H9 (cell line): ENCODE results near the gene ALG11. TPM values are rescaled to one million over a fixed set of nuclear protein-coding genes. Genes with fewer than 3 reads are reported as not detected.
"Not testable (repeated sequence)": the region's sequence is repeated elsewhere in the genome, so short reads cannot be mapped to it uniquely, and the experiment has no call there.

ENCODE experiments used
- DNase-seq: peaks from one replicate; pipeline ENCODE4 v3.0.0-alpha.2; 2017
- H2AFZ ChIP-seq: one replicate; pipeline ENCODE4 v1.6.1; 2013; ENCODE audit warnings: mild to moderate bottlenecking, low read length, control low read depth, moderate library complexity
- H2AK5ac ChIP-seq: 2 replicates; pipeline ENCODE4 v1.6.1; 2013; ENCODE audit warnings: low read length, control low read depth, mixed read lengths; ENCODE audit not compliant: insufficient read length
- H2BK120ac ChIP-seq: one replicate; pipeline ENCODE4 v1.6.1; 2013; ENCODE audit warnings: low read depth, mild to moderate bottlenecking, low read length, control low read depth, inconsistent platforms; ENCODE audit not compliant: poor library complexity, severe bottlenecking
- H2BK12ac ChIP-seq: 2 replicates; pipeline ENCODE4 v1.6.1; 2013; ENCODE audit warnings: low read length, control low read depth, mixed read lengths, low read depth; ENCODE audit not compliant: insufficient read length
- H2BK15ac ChIP-seq: 2 replicates; pipeline ENCODE4 v1.6.1; 2013; ENCODE audit warnings: low read depth, low read length, control low read depth
- H2BK20ac ChIP-seq: one replicate; pipeline ENCODE4 v1.6.1; 2013; ENCODE audit warnings: low read depth, mild to moderate bottlenecking, low read length, control low read depth, inconsistent platforms; ENCODE audit not compliant: poor library complexity, severe bottlenecking
- H2BK5ac ChIP-seq: 2 replicates; pipeline ENCODE4 v1.6.1; 2013; ENCODE audit warnings: low read length, control low read depth, mixed read lengths; ENCODE audit not compliant: insufficient read length
- H3K14ac ChIP-seq: 2 replicates; pipeline ENCODE4 v1.6.1; 2013; ENCODE audit warnings: low read length, control low read depth; ENCODE audit not compliant: insufficient read depth
- H3K18ac ChIP-seq: 2 replicates; pipeline ENCODE4 v1.6.1; 2013; ENCODE audit warnings: low read depth, mild to moderate bottlenecking, mixed read lengths, low read length, control low read depth; ENCODE audit not compliant: insufficient read length
- H3K23ac ChIP-seq: 2 replicates; pipeline ENCODE4 v1.6.1; 2013; ENCODE audit warnings: low read length, control low read depth, mixed read lengths, low read depth; ENCODE audit not compliant: insufficient read length
- H3K23me2 ChIP-seq: 2 replicates; pipeline ENCODE4 v1.6.1; 2013; ENCODE audit warnings: low read depth, mild to moderate bottlenecking, mixed read lengths, low read length, control low read depth; ENCODE audit not compliant: insufficient read length, poor library complexity, severe bottlenecking
- H3K27ac ChIP-seq: 2 replicates; pipeline ENCODE4 v1.5.1; 2013; ENCODE audit warnings: low read length, control low read depth, mixed read lengths, low read depth; ENCODE audit not compliant: insufficient read length
- H3K27me3 ChIP-seq: 2 replicates; pipeline ENCODE4 v1.6.1; 2013; ENCODE audit warnings: low read length, control low read depth, inconsistent platforms; ENCODE audit not compliant: insufficient read depth
- H3K4ac ChIP-seq: 2 replicates; pipeline ENCODE4 v1.6.1; 2013; ENCODE audit warnings: low read depth, mild to moderate bottlenecking, control low read depth, inconsistent platforms, low read length, moderate library complexity
- H3K4me1 ChIP-seq: 2 replicates; pipeline ENCODE4 v1.6.1; 2013; ENCODE audit warnings: low read length, control low read depth, inconsistent platforms; ENCODE audit not compliant: insufficient read depth
- H3K4me2 ChIP-seq: 2 replicates; pipeline ENCODE4 v1.6.1; 2013; ENCODE audit warnings: low read length, control low read depth, mixed read lengths; ENCODE audit not compliant: insufficient read length, insufficient read depth
- H3K56ac ChIP-seq: 2 replicates; pipeline ENCODE4 v1.6.1; 2013; ENCODE audit warnings: low read depth, mild to moderate bottlenecking, mixed read lengths, low read length, control low read depth; ENCODE audit not compliant: insufficient read length
- H3K79me1 ChIP-seq: 2 replicates; pipeline ENCODE4 v1.6.1; 2013; ENCODE audit warnings: low read depth, mild to moderate bottlenecking, moderate library complexity, low read length, control low read depth, inconsistent platforms; ENCODE audit not compliant: insufficient read depth, poor library complexity, severe bottlenecking
- H3K79me2 ChIP-seq: 2 replicates; pipeline ENCODE4 v1.6.1; 2013; ENCODE audit warnings: low read length, control low read depth, inconsistent platforms; ENCODE audit not compliant: insufficient read depth
- H3K9ac ChIP-seq: 2 replicates; pipeline ENCODE4 v1.6.1; 2013; ENCODE audit warnings: low read length, control low read depth, mixed read lengths; ENCODE audit not compliant: insufficient read length; ENCODE audit errors: extremely low read depth
- H3K9me3 ChIP-seq: one replicate; pipeline ENCODE4 v1.6.1; 2013; ENCODE audit warnings: low read depth, low read length, inconsistent platforms; ENCODE audit not compliant: control insufficient read depth
- H3T11ph ChIP-seq: one replicate; pipeline ENCODE4 v1.6.1; 2013; ENCODE audit warnings: mild to moderate bottlenecking, low read length, control low read depth, inconsistent platforms
- H4K20me1 ChIP-seq: one replicate; pipeline ENCODE4 v1.6.1; 2013; ENCODE audit not compliant: control insufficient read depth, insufficient read length, insufficient read depth
- H4K5ac ChIP-seq: 2 replicates; pipeline ENCODE4 v1.6.1; 2013; ENCODE audit warnings: low read depth, mild to moderate bottlenecking, mixed read lengths, low read length, control low read depth; ENCODE audit not compliant: insufficient read length
- H4K8ac ChIP-seq: replicated peaks from 2 replicates; pipeline ENCODE4 v1.6.1; 2013; ENCODE audit warnings: low read length, control low read depth, mixed read lengths, low read depth; ENCODE audit not compliant: insufficient read length
- H4K91ac ChIP-seq: 2 replicates; pipeline ENCODE4 v1.6.1; 2013; ENCODE audit warnings: low read depth, mild to moderate bottlenecking, moderate library complexity, mixed read lengths, low read length, control low read depth; ENCODE audit not compliant: insufficient read length
- H3K27ac Mint-ChIP-seq, 3 experiments: 2 replicates in 2 of 3; 3 replicates in 1 of 3; pipeline ENCODE4 v1.8.0; 2020 to 2021; ENCODE audit warnings: mixed read lengths in 3 of 3, mild to moderate bottlenecking in 1 of 3, moderate library complexity in 1 of 3
- H3K27me3 Mint-ChIP-seq: 2 replicates; pipeline ENCODE4 v1.8.0; 2021; ENCODE audit warnings: low read depth, mild to moderate bottlenecking, moderate library complexity, mixed read lengths
- H3K36me3 Mint-ChIP-seq, 3 experiments: 2 replicates in 2 of 3; 3 replicates in 1 of 3; pipeline ENCODE4 v1.8.0; 2020 to 2021; ENCODE audit warnings: low read depth in 3 of 3, mixed read lengths in 3 of 3; ENCODE audit not compliant: insufficient read depth in 1 of 3
- H3K4me1 Mint-ChIP-seq, 2 experiments: 2 replicates each; pipeline ENCODE4 v1.8.0; 2020; ENCODE audit warnings: mixed read lengths in 2 of 2
- H3K4me3 Mint-ChIP-seq, 2 experiments: 2 replicates in 1 of 2; 3 replicates in 1 of 2; pipeline ENCODE4 v1.8.0; 2020 to 2021; ENCODE audit warnings: mild to moderate bottlenecking in 2 of 2, mixed read lengths in 2 of 2, moderate library complexity in 1 of 2
- H3K9me3 Mint-ChIP-seq, 2 experiments: 2 replicates in 1 of 2; 3 replicates in 1 of 2; pipeline ENCODE4 v1.8.0; 2020; ENCODE audit warnings: mild to moderate bottlenecking in 2 of 2, mixed read lengths in 2 of 2, moderate library complexity in 1 of 2
- WGBS: extraction: QIAGEN DNeasy Blood & Tissue Kit; methylation state at CpG from one replicate; pipeline ENCODE4 v1.1.7; 2013; ENCODE audit warnings: missing lambda C conversion rate, low lambda C conversion rate, mixed read lengths; ENCODE audit not compliant: insufficient read length; ENCODE audit errors: extremely low coverage; 5-methylcytosine and 5-hydroxymethylcytosine counted together
- total RNA-seq: library from RNA; stranded (reverse); gene quantifications from 2 replicates; pipeline ENCODE4 v1.2.1, GENCODE V29; 2021

Gene ALG11
- total RNA-seq, 1 experiment from 2014 or later, result 46.6 TPM

GRCh38 chr13:51984904-51985303 is 27.3 kb upstream of the ALG11 start:
- H3T11ph ChIP-seq, H2BK5ac ChIP-seq, H3K23ac ChIP-seq, H3K9me3 ChIP-seq, H3K9ac ChIP-seq, H2BK15ac ChIP-seq, H3K23me2 ChIP-seq, H3K18ac ChIP-seq, DNase-seq, H4K8ac ChIP-seq, H2AK5ac ChIP-seq, H4K20me1 ChIP-seq, H3K27ac Mint-ChIP-seq, H4K91ac ChIP-seq, H3K36me3 Mint-ChIP-seq, H2BK120ac ChIP-seq, H3K79me1 ChIP-seq, H3K4me2 ChIP-seq, H3K27me3 Mint-ChIP-seq, H3K14ac ChIP-seq, H3K4me1 ChIP-seq, H3K56ac ChIP-seq, H3K79me2 ChIP-seq, H3K27me3 ChIP-seq, H2BK12ac ChIP-seq, H3K4ac ChIP-seq, H2BK20ac ChIP-seq, H3K4me3 Mint-ChIP-seq, H3K4me1 Mint-ChIP-seq, H2AFZ ChIP-seq, H4K5ac ChIP-seq, H3K27ac ChIP-seq: not testable (repeated sequence)
- no CpG with 5 or more reads among the region's 4 CpGs for WGBS
- peaks cover 7 to 12% of the 10 kb centered on the region in 2 experiments; a peak in 4 of 5 replicates for H3K9me3 Mint-ChIP-seq
